Stimulated activated CD8-positive, alpha-beta memory T cell treated with anti-CD3 and anti-CD28 coated beads, Interleukin-4, amount 100 ng/mL, for 24 hours (primary cell): ENCODE data around the gene ODF2.
A peak's percentile ranks its signal among the peaks of the same experiment; 100 is the strongest.
"Not testable (repeated sequence)": the region's sequence is repeated elsewhere in the genome, so short reads cannot be mapped to it uniquely, and the experiment has no call there.

Experiments
- DNase-seq: peaks from one replicate; pipeline ENCODE4 v3.0.0-alpha.2; 2020; ENCODE audit warnings: low read depth

ODF2 gene

DNA sequence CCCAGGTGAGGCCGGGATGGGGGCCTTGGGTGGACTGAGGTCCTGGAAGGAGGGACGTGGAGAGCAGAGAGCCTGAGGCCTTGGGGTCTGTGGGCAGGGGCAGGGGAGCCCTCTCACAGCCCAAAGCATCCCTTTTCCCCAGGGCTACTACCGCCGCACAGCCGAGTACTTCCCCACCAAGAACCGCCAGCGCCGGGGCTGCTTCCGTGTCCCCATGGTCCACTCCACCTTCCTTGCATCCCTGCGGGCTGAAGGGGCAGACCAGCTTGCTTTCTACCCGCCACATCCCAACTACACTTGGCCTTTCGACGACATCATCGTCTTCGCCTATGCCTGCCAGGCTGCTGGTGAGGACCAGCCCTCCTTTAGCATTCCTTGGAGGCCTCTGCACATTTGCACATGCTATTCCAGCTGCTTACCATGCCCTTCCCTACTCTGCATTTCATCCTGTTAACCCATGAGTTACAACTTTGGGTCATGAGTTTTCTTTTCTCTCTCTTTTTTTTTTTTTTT, 31.5 kb upstream of the ODF2 start:
- no peak for DNase-seq

GRCh38 chr9:128428644-128429512, 26.9 kb upstream of the ODF2 start:
- no peak for DNase-seq

DNA sequence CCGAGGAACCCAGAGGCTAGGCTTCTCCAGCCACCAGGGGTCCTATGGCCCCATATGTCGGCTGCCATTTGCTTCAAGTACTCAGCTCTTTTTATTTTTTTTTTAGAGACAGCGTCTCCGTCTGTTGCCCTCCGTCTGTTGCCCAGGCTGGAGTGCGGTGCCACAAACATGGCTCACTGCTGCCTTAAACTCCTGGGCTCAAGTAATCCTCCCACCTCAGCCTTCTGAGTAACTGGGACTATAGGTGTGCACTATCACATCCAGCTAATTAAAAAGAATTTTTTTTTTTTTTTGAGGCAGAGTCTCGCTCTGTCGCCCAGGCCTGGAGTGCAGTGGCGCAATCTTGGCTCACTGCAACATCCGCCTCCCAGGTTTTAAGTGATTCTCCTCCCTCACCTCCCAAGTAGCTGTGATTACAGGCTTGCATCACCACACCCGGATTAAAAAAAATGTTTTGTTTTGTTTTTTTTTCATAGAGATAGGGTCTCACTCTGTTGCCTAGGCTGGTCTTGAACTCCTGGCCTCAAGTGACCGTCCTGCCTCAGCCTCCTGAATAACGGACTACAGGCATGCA, 26.2 kb upstream of the ODF2 start:
- DNase-seq, result no peak

DNA sequence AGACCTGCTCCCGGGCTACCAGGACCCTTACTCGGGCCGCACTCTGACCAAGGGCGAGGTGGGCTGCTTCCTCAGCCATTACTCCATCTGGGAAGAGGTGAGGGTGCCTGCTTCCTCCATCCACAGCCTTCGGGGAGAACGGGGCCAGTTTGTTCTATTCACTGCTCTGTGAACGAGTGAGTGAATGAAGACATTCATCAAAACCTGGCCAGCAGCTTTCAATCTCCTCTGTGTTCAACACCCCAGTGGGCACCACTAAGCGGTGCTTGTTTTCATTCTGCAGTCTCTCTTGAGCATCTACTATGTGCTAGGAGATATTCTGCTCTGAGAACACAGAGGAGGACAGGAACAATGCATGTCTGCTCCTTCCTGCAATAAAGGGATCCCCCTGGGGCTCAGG, 24.6 kb upstream of the ODF2 start:
- DNase-seq, result no peak

GRCh38 chr9:128434340-128434739, 21.5 kb upstream of the ODF2 start:
- DNase-seq, result no peak

GRCh38 chr9:128435611-128436010, 20.2 kb upstream of the ODF2 start:
- no peak for DNase-seq

GRCh38 chr9:128438343-128439109, 17.3 kb upstream of the ODF2 start:
- peak; percentile 78 for DNase-seq

- no peak for DNase-seq
Observed at GRCh38 chr9:128439273-128439672, 16.5 kb upstream of the ODF2 start.

GRCh38 chr9:128442150-128442549, 13.7 kb upstream of the ODF2 start:
- no peak for DNase-seq

- not testable (repeated sequence) for DNase-seq
Observed at GRCh38 chr9:128446505-128446904, 9.3 kb upstream of the ODF2 start.

GRCh38 chr9:128448746-128449145, 7.1 kb upstream of the ODF2 start:
- DNase-seq, result no peak

DNA sequence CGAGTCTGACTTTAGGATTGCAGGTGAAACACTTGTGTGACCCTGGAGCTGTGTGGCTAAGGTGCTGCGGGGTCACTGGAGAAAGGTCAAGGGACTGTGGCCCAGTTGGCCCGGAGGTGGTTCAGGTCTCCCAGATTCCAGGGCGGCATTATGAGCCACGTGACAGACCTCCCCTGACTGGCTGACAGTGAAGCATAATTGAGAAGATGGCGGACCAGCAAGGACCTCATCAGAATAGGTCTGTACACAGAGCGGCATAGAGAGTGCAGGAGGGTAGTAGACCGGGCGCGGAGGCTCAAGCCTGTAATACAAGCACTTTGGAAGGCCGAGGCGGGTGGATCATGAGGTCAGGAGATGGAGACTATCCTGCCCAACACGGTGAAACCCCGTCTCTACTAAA, 815 bp upstream of the ODF2 start:
- no peak for DNase-seq

DNA sequence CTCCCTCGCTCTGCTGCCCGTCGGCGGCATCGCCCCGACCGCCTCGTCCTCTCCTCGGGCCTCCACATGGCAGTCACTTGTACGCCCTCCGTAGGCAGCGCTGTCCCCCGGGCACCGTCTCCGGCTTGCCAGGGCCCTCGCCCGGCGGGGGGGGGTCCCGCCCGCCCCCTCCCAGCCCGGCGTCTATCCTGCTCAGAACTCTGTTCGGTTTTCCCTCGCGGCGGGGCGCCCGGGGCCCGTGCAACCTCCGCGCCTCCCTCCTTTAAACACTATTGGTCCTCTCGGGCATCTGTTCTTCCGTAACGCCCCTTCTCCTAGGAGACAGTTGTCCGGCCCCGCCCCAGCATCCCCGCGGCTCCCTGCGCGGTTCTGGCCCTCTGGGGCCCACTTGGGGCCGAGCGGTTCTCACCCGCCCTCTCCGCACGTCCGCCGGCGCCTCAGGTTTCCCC, 831 bp downstream of the ODF2 start:
- peak; percentile 59 for DNase-seq

DNA sequence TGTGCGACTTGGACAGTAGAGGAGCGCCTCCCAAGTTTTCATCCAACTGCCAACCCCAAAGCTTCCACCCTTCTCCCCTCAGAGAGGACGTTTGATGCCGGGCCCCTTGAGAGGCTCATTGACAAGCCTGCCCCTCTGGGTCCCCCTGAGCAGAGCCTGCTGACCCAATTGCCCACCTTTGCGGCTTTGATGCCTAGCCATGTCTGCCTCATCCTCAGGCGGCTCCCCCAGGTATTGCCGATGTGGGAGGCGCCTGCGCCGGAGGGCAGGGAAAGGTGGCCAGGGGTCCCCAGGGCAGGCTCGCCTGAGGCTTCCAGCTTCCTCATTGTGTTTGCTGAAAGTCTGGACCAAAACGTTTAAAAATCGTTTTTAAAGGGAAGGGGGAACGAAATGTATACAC, 1.4 kb downstream of the ODF2 start:
- no peak for DNase-seq

- no peak for DNase-seq
Observed at GRCh38 chr9:128459011-128459410, 3.2 kb downstream of the ODF2 start.

GRCh38 chr9:128469070-128469469, 13.3 kb downstream of the ODF2 start:
- DNase-seq, result no peak

- no peak for DNase-seq
Observed at GRCh38 chr9:128470560-128470959, 14.8 kb downstream of the ODF2 start.

DNA sequence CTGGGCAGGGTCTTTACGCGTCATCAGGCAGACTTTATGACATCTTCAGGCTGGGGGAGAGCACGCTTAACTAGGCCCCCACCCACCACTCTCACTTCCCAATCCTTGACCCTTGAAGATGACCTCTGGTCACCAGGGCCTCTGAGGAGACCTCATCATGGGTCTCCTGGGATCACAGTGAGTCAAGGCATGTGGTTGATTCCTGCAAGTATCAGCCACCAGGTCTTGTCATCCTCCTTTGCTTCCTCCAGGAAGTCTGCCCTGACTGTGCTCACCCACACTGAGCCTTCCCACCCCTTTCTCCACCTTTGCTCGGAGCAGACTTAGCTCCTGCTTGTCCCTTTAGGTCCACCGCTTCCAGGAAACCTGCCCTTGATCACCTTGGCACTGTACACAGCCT, 17.3 kb downstream of the ODF2 start:
- no peak for DNase-seq

DNA sequence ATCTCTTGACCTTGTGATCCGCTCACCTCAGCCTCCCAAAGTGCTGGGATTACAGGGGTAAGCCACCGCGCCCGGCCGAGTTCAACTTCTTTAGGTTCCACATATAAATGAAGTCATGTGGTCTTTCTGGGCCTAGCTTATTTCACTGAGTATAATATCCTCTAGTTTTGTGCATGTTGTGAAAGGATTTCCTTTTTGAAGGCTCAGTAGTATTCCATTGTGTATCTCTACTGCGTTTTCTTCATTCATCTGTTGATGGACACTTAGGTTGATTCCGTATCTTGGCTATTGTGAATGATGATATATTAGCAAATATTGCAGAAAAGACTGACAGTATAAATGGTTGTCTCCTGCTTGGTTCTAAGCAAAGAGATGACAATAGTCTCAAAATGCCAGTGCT, 20.1 kb downstream of the ODF2 start:
- DNase-seq, result no peak

GRCh38 chr9:128479262-128479661, 23.5 kb downstream of the ODF2 start:
- no peak for DNase-seq

DNA sequence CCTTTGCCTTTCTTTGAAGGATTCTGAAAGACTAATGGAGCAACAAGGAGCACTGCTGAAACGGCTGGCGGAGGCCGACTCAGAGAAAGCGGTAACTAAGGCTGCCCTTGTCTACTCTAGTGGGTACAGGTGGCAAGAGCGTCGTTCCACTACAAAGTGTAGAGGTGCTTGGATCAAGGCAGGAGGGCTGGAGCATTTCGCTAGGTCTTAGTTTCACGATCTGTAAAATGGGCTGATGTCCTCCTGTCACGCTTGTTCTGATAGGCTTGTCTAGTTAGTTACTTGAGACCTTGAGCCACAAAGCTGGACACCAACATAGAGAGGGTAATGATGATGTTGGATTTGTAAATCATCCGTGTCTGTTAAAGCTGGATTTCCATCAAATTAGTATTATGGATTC, 25.8 kb downstream of the ODF2 start:
- DNase-seq, result no peak

DNA sequence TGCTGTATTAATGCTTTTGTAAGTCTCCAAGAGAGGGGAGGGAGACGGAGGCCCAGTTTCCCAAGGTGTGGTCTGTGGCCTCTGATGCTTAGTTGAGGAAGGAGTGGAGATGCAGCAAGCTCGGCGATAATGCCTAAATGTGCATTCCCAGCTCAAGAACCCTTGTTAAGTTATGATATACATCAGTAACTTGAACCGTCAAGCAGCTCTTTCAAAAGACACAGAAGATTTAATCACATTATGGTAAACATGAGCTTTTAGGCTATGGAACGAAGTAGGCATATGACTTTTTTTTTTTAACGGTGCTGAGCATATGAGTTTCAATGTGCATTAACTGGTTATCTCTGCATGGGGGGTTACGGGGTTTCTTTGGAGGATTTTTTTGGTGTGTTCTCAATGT, 26.4 kb downstream of the ODF2 start:
- no peak for DNase-seq
